Suprapubic skin (tissue), 4 donors: ENCODE data around the gene TANC1.

Source experiments
- EP300 ChIP-seq: sonication (generic); formaldehyde crosslinking; IDR thresholded peaks from one replicate; pipeline ENCODE4 v1.6.1; 2017; ENCODE audit warnings: antibody characterized with exemption
- POLR2A ChIP-seq, 2 donors: fragments of 450-650 bp; IDR thresholded peaks; one replicate each; pipeline ENCODE4 v1.6.1; 2017; ENCODE audit warnings: antibody characterized with exemption in 2 of 2, mild to moderate bottlenecking in 2 of 2, moderate library complexity in 2 of 2
- POLR2AphosphoS5 ChIP-seq, 3 donors: sonication (generic); formaldehyde crosslinking; IDR thresholded peaks; one replicate each; pipeline ENCODE4 v1.6.1; 2017; ENCODE audit warnings: antibody characterized with exemption in 3 of 3
- TF ChIP-seq, protein P1 (sequence below), 2 donors: fragments of 200-600 bp in 1 of 2; fragments of 450-650 bp in 1 of 2; sonication (generic) in 1 of 2; IDR thresholded peaks; one replicate each; pipeline ENCODE4 v1.5.1; 2016 to 2019; ENCODE audit warnings: antibody characterized with exemption in 2 of 2, mild to moderate bottlenecking in 1 of 2, moderate library complexity in 1 of 2

DNA sequence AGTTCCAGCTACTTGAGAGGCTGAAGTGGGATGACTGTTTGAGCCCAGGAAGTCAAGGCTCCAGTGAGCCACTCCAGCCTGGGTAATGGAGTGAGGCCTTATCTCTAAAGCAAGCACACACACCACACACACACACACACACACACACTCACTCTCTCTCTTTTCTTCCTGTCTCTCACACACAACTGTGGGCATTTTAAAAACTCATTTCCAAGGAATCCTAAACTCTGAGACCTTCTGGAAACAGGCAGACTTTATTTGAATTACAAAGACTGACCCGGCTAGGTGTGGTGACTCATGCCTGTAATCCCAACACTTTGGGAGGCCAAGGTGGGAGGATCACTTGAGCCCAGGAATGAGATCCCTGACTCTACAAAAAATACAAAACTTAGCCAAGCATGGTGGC lies 296.7 kb downstream of the TANC1 start:
- TF ChIP-seq, protein P1, sequence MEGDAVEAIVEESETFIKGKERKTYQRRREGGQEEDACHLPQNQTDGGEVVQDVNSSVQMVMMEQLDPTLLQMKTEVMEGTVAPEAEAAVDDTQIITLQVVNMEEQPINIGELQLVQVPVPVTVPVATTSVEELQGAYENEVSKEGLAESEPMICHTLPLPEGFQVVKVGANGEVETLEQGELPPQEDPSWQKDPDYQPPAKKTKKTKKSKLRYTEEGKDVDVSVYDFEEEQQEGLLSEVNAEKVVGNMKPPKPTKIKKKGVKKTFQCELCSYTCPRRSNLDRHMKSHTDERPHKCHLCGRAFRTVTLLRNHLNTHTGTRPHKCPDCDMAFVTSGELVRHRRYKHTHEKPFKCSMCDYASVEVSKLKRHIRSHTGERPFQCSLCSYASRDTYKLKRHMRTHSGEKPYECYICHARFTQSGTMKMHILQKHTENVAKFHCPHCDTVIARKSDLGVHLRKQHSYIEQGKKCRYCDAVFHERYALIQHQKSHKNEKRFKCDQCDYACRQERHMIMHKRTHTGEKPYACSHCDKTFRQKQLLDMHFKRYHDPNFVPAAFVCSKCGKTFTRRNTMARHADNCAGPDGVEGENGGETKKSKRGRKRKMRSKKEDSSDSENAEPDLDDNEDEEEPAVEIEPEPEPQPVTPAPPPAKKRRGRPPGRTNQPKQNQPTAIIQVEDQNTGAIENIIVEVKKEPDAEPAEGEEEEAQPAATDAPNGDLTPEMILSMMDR (IDR thresholded peaks at IDR 0.05): no peak
- TF ChIP-seq POLR2A (IDR thresholded peaks at IDR 0.05) (no peak), POLR2AphosphoS5 (IDR thresholded peaks at IDR 0.05) (no peak), EP300 (no peak)
